IMR-90 (cell line): ENCODE data around the gene NPW. TPM values are rescaled to one million over a fixed set of nuclear protein-coding genes. Genes with fewer than 3 reads are reported as not detected.

Source experiments
- ATAC-seq: fragments of 200-7000 bp; cut with Tn5 transposase; 2 replicates; pipeline ENCODE4 v1.9.1; 2020; ENCODE audit warnings: low read depth, mild to moderate bottlenecking, moderate library complexity
- BruUV-seq: library from RNA; stranded (reverse); fragments of 400-500 nt; replicated peaks from 2 replicates; lab custom pipeline; 2021; lab: Mats Ljungman, UMichigan
- CTCF ChIA-PET: fragments of 300-600 bp; formaldehyde crosslinking; extraction: SDS; loops from one replicate; lab custom pipeline; 2021; ENCODE audit warnings: antibody characterized with exemption; lab: Yijun Ruan, JAX
- POLR2A ChIA-PET: fragments of 300-600 bp; sonication (Branson Sonifier 250); formaldehyde crosslinking; loops from one replicate; lab custom pipeline; 2022; ENCODE audit warnings: antibody characterized with exemption; ENCODE audit not compliant: unreplicated experiment; lab: Charles Lee
- DNase-seq: peaks from one replicate; pipeline ENCODE4 v3.0.0; 2013
- H2AFZ ChIP-seq: replicated peaks from 2 replicates; pipeline ENCODE3; 2013; ENCODE audit warnings: low read length, mild to moderate bottlenecking; ENCODE audit not compliant: poor library complexity
- H2AK5ac ChIP-seq: 2 replicates; pipeline ENCODE4 v1.6.1; 2013; ENCODE audit warnings: low read depth, low read length, inconsistent platforms
- H2AK9ac ChIP-seq: replicated peaks from 2 replicates; pipeline ENCODE3; 2013; ENCODE audit warnings: mild to moderate bottlenecking, low read depth, low read length, moderate library complexity; ENCODE audit not compliant: poor library complexity
- H2BK120ac ChIP-seq: 2 replicates; pipeline ENCODE4 v1.6.1; 2013; ENCODE audit warnings: low read depth, low read length, inconsistent platforms
- H2BK15ac ChIP-seq: 3 replicates; pipeline ENCODE4 v1.6.1; 2013; ENCODE audit warnings: low read depth, low read length, inconsistent platforms
- H2BK20ac ChIP-seq: 2 replicates; pipeline ENCODE4 v1.6.1; 2013; ENCODE audit warnings: low read depth, mild to moderate bottlenecking, inconsistent platforms, low read length, moderate library complexity
- H2BK5ac ChIP-seq: 2 replicates; pipeline ENCODE4 v1.6.1; 2013; ENCODE audit warnings: mild to moderate bottlenecking, low read depth, low read length, inconsistent platforms; ENCODE audit not compliant: poor library complexity, severe bottlenecking
- H3K14ac ChIP-seq: replicated peaks from 2 replicates; pipeline ENCODE4 v1.6.1; 2013; ENCODE audit warnings: low read depth, low read length, inconsistent platforms
- H3K18ac ChIP-seq: 2 replicates; pipeline ENCODE4 v1.6.1; 2013; ENCODE audit warnings: low read depth, low read length, control low read depth
- H3K23ac ChIP-seq: 2 replicates; pipeline ENCODE4 v1.6.1; 2013; ENCODE audit warnings: low read depth, low read length, inconsistent platforms
- H3K27ac ChIP-seq: 2 replicates; pipeline ENCODE4 v1.5.1; 2013; ENCODE audit warnings: mild to moderate bottlenecking, control low read depth, low read length; ENCODE audit not compliant: insufficient read depth
- H3K27me3 ChIP-seq: 2 replicates; pipeline ENCODE4 v1.6.1; 2013; ENCODE audit warnings: low read length; ENCODE audit not compliant: control insufficient read depth, insufficient read depth
- H3K36me3 ChIP-seq: 2 replicates; pipeline ENCODE4 v1.6.1; 2013; ENCODE audit warnings: low read length, mixed read lengths; ENCODE audit not compliant: control insufficient read depth, insufficient read depth
- H3K4ac ChIP-seq: 2 replicates; pipeline ENCODE4 v1.6.1; 2013; ENCODE audit warnings: low read depth, low read length, inconsistent platforms
- H3K4me1 ChIP-seq: 2 replicates; pipeline ENCODE4 v1.6.1; 2013; ENCODE audit warnings: low read length, mixed read lengths; ENCODE audit not compliant: control insufficient read depth, insufficient read depth
- H3K4me2 ChIP-seq: 2 replicates; pipeline ENCODE4 v1.6.1; 2013; ENCODE audit warnings: low read depth, mild to moderate bottlenecking, control low read depth, low read length, moderate library complexity
- H3K4me3 ChIP-seq: 2 replicates; pipeline ENCODE4 v1.5.1; 2013; ENCODE audit warnings: low read depth, mild to moderate bottlenecking, control low read depth, low read length, moderate library complexity; ENCODE audit not compliant: insufficient read depth
- H3K56ac ChIP-seq: 2 replicates; pipeline ENCODE4 v1.6.1; 2013; ENCODE audit warnings: low read length, inconsistent platforms; ENCODE audit not compliant: insufficient read depth; ENCODE audit errors: extremely low read depth
- H3K79me1 ChIP-seq, 2 experiments: 2 replicates each; pipeline ENCODE4 v1.6.1; 2013; ENCODE audit warnings: low read length in 2 of 2, inconsistent platforms in 1 of 2, low read depth in 1 of 2
- H3K9ac ChIP-seq: 2 replicates; pipeline ENCODE4 v1.6.1; 2013; ENCODE audit warnings: low read depth, low read length, control low read depth
- H3K9me1 ChIP-seq: 2 replicates; pipeline ENCODE4 v1.6.1; 2013; ENCODE audit warnings: low read length, inconsistent platforms; ENCODE audit not compliant: insufficient read depth
- H3K9me3 ChIP-seq: 2 replicates; pipeline ENCODE4 v1.6.1; 2013; ENCODE audit warnings: low read length; ENCODE audit not compliant: control insufficient read depth, insufficient read depth
- H4K20me1 ChIP-seq: 2 replicates; pipeline ENCODE4 v1.6.1; 2013; ENCODE audit warnings: low read length, inconsistent platforms; ENCODE audit not compliant: insufficient read depth
- H4K5ac ChIP-seq: 2 replicates; pipeline ENCODE4 v1.6.1; 2013; ENCODE audit warnings: mild to moderate bottlenecking, low read depth, low read length, control low read depth
- H4K8ac ChIP-seq, 2 experiments: 2 replicates each; pipeline ENCODE4 v1.6.1; 2013; ENCODE audit warnings: low read depth in 2 of 2, low read length in 2 of 2, control low read depth in 1 of 2, inconsistent platforms in 1 of 2
- H4K91ac ChIP-seq: 2 replicates; pipeline ENCODE4 v1.6.1; 2013; ENCODE audit warnings: low read depth, low read length, inconsistent platforms; ENCODE audit not compliant: insufficient read depth
- BHLHE40 ChIP-seq: fragments of 150-350 bp; IDR thresholded peaks from 2 replicates; pipeline ENCODE4 v1.6.1; 2016; ENCODE audit warnings: mild to moderate bottlenecking, low read depth, low read length
- CEBPB ChIP-seq: IDR thresholded peaks from 2 replicates; pipeline ENCODE4 v1.6.1; 2012; ENCODE audit warnings: low read depth, low read length, improper control_type of control experiment
- CHD1 ChIP-seq: IDR thresholded peaks from 2 replicates; pipeline ENCODE4 v1.6.1; 2012; ENCODE audit warnings: low read depth, low read length, improper control_type of control experiment
- FOS ChIP-seq: fragments of 150-350 bp; IDR thresholded peaks from 2 replicates; pipeline ENCODE4 v1.6.1; 2016; ENCODE audit warnings: low read depth, low read length
- MAFK ChIP-seq: IDR thresholded peaks from 2 replicates; pipeline ENCODE4 v1.6.1; 2012; ENCODE audit warnings: low read depth, low read length, improper control_type of control experiment
- MAZ ChIP-seq: IDR thresholded peaks from 2 replicates; pipeline ENCODE4 v1.6.1; 2012; ENCODE audit warnings: low read depth, mild to moderate bottlenecking, low read length, improper control_type of control experiment, moderate library complexity, borderline replicate concordance
- MXI1 ChIP-seq: IDR thresholded peaks from 2 replicates; pipeline ENCODE4 v1.6.1; 2012; ENCODE audit warnings: low read depth, mild to moderate bottlenecking, low read length, moderate library complexity, borderline replicate concordance
- NFE2L2 ChIP-seq: fragments of 150-350 bp; IDR thresholded peaks from 2 replicates; pipeline ENCODE4 v1.6.1; 2016; ENCODE audit warnings: low read depth, mild to moderate bottlenecking, low read length
- POLR2A ChIP-seq: IDR thresholded peaks from 2 replicates; pipeline ENCODE4 v1.6.1; 2012; ENCODE audit warnings: mild to moderate bottlenecking, low read depth, low read length
- RAD21 ChIP-seq: IDR thresholded peaks from 2 replicates; pipeline ENCODE4 v1.6.1; 2012; ENCODE audit warnings: low read length, improper control_type of control experiment
- RCOR1 ChIP-seq: IDR thresholded peaks from 2 replicates; pipeline ENCODE4 v1.6.1; 2012; ENCODE audit warnings: mild to moderate bottlenecking, low read length, improper control_type of control experiment; ENCODE audit not compliant: insufficient replicate concordance
- RFX5 ChIP-seq: IDR thresholded peaks from 2 replicates; pipeline ENCODE4 v1.8.0; 2012; ENCODE audit warnings: low read depth, mild to moderate bottlenecking, low read length, moderate library complexity
- SMC3 ChIP-seq: fragments of 150-350 bp; IDR thresholded peaks from 2 replicates; pipeline ENCODE4 v1.6.1; 2016; ENCODE audit warnings: low read depth, mild to moderate bottlenecking, antibody characterized with exemption, low read length, moderate library complexity
- WGBS, 2 experiments: methylation state at CpG; one replicate each; pipeline versions ENCODE4 v1.1.5 to v1.1.7; 2013; ENCODE audit warnings: missing lambda C conversion rate in 2 of 2; ENCODE audit not compliant: insufficient read length in 1 of 2; ENCODE audit errors: extremely low coverage in 2 of 2; 5-methylcytosine and 5-hydroxymethylcytosine counted together
- dilution Hi-C: fragments of 300-500 bp; cut with HindIII; formaldehyde crosslinking; loops from one replicate; pipeline ENCODE4 v1.14.3; 2018; ENCODE audit warnings: low sequenced_read_pairs; ENCODE audit not compliant: unreplicated experiment
- in situ Hi-C: fragments of 300-500 bp; cut with MboI; formaldehyde crosslinking; loops from 3 replicates; pipeline ENCODE4 v1.14.3; 2019; ENCODE audit warnings: low sequenced_read_pairs, inconsistent platforms, mixed read lengths
- intact Hi-C: fragments of 100-400 bp; cut with micrococcal nuclease; formaldehyde crosslinking; loops from 2 replicates; pipeline ENCODE4 v1.10.0; 2022
- polyA plus RNA-seq, 3 experiments: library from polyadenylated mRNA; depleted of rRNA; stranded (reverse); fragments of >200 nt; gene quantifications; 2 replicates each; pipeline ENCODE4 v1.2.3, GENCODE V29; 2012; ENCODE audit warnings: low replicate concordance in 1 of 3
- total RNA-seq: library from RNA; depleted of rRNA; stranded (reverse); fragments of >200 nt; gene quantifications from 2 replicates; pipeline ENCODE4 v1.2.3, GENCODE V29; 2012
- TF ChIP-seq, protein P1 (sequence below): fragments of 150-350 bp; IDR thresholded peaks from 2 replicates; pipeline ENCODE4 v1.6.1; 2016; ENCODE audit warnings: low read depth, mild to moderate bottlenecking, low read length, moderate library complexity, borderline replicate concordance
- TF ChIP-seq, protein P2 (sequence below): conservative IDR thresholded peaks from 2 replicates; pipeline ENCODE4 v1.5.1; 2012; ENCODE audit warnings: mild to moderate bottlenecking, low read depth, low read length, improper control_type of control experiment

The NPW gene
- total and polyA plus RNA-seq, 2 of the 4 experiments (the other 2 are of a cell fraction), result 0.18 to 2.0 TPM

DNA sequence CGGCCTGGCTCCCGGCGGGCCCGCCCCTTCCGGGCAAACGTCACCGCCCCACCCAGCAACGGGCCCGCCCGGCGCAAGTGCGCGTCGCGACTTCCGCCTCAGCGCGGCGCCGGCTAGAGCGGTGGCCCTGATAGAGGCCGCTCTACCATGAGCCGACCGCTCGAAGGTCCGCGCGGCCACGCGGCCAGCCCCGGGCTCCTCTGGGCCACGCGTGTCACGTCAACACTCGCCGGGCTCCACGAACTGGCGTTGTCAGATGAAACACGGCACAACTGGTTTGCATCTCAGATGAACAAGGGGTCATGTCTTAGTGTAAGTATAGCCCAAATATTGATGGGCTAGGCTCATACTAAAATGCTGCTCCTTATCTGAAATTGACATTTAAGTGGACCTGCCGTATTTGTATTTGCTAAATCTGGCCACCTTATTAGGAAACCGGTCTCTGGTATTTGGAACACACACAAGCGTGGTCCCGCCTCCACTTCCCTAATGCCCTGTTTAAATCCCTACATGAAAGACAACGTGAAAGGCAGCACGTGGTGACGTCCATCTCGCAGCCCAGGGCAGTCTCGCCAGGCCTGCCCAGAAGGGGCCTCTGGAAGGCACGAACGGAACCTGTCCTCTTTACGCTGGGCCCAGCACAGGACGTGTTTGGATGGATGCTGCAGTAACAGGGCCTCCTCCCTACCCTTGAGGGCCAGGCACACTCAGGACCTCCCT lies 9.6 kb upstream of the NPW start, which contains the start of gene ZNF598:
Gene ZNF598, minus strand, starts transcription at position 31 of the 720 bp plus-strand sequence.
- H2BK5ac ChIP-seq, result peak within 1 kb of the TSS; percentile 95
- POLR2A ChIA-PET, result no interaction called here
- H2BK120ac ChIP-seq, result peak within 1 kb of the TSS; percentile 84
- H3K9me1 ChIP-seq, result peaks cover 8% of the 10 kb centered on the region; the same call in 1 of the 2 replicates
- dilution Hi-C loops (no loop called here), intact Hi-C loops (no loop called here), in situ Hi-C loops (no loop called here)
- no peaks in the 10 kb centered on the region for H3K9me3 ChIP-seq
- WGBS, 2 experiments, result 0% methylated on average over 27 of the region's 52 CpGs; no CpG with 5 or more reads in 1 of the 2 experiments
- CTCF ChIA-PET, result no interaction called here
- H3K4me3 ChIP-seq, result peak within 1 kb of the TSS; percentile 98
- peaks cover 9% of the 10 kb centered on the region for H3K36me3 ChIP-seq
- H4K5ac ChIP-seq, result peak within 1 kb of the TSS; percentile 100
- H2AK5ac ChIP-seq, result peak within 1 kb of the TSS; percentile 99
- peak within 1 kb of the TSS; percentile 97 for H2AFZ ChIP-seq
- BruUV-seq, result TSS peak; percentile 98
- H4K91ac ChIP-seq, result peak within 1 kb of the TSS; percentile 95
- H3K27ac ChIP-seq, result peak within 1 kb of the TSS; percentile 94
- peaks cover 9 to 52% of the 10 kb centered on the region in 2 experiments; a peak in 3 of 4 replicates for H3K79me1 ChIP-seq
- H3K9ac ChIP-seq, result peak within 1 kb of the TSS; percentile 99
- peak within 1 kb of the TSS; percentile 100 for H3K4ac ChIP-seq
- DNase-seq (peak; percentile 84), ATAC-seq (peak; percentile 92)
- H2BK20ac ChIP-seq, result peak within 1 kb of the TSS; percentile 27; the same call in 1 of the 2 replicates
- peak within 1 kb of the TSS; percentile 99 for H4K8ac ChIP-seq
- peak within 1 kb of the TSS; percentile 99 for H3K18ac ChIP-seq
- H3K14ac ChIP-seq, result peak within 1 kb of the TSS; percentile 100
- H4K20me1 ChIP-seq, result peaks cover 42% of the 10 kb centered on the region
- peak within 1 kb of the TSS; percentile 97 for H3K23ac ChIP-seq
- H2AK9ac ChIP-seq, result peak within 1 kb of the TSS; percentile 98
- peaks cover 20% of the 10 kb centered on the region for H3K4me1 ChIP-seq
- H3K27me3 ChIP-seq, result no peaks in the 10 kb centered on the region
- H3K56ac ChIP-seq, result peak within 1 kb of the TSS; percentile 95
- peak within 1 kb of the TSS; percentile 17; the same call in 1 of the 3 replicates for H2BK15ac ChIP-seq
- H3K4me2 ChIP-seq, result peak within 1 kb of the TSS; percentile 99
- no peak for TF ChIP-seq SMC3
- TF ChIP-seq, protein P1, sequence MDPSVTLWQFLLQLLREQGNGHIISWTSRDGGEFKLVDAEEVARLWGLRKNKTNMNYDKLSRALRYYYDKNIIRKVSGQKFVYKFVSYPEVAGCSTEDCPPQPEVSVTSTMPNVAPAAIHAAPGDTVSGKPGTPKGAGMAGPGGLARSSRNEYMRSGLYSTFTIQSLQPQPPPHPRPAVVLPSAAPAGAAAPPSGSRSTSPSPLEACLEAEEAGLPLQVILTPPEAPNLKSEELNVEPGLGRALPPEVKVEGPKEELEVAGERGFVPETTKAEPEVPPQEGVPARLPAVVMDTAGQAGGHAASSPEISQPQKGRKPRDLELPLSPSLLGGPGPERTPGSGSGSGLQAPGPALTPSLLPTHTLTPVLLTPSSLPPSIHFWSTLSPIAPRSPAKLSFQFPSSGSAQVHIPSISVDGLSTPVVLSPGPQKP, result no peak
- TF ChIP-seq MAZ, result 0 out of 2 replicates have a peak, but pooled peaks have one; percentile 18
- TF ChIP-seq, protein P2, sequence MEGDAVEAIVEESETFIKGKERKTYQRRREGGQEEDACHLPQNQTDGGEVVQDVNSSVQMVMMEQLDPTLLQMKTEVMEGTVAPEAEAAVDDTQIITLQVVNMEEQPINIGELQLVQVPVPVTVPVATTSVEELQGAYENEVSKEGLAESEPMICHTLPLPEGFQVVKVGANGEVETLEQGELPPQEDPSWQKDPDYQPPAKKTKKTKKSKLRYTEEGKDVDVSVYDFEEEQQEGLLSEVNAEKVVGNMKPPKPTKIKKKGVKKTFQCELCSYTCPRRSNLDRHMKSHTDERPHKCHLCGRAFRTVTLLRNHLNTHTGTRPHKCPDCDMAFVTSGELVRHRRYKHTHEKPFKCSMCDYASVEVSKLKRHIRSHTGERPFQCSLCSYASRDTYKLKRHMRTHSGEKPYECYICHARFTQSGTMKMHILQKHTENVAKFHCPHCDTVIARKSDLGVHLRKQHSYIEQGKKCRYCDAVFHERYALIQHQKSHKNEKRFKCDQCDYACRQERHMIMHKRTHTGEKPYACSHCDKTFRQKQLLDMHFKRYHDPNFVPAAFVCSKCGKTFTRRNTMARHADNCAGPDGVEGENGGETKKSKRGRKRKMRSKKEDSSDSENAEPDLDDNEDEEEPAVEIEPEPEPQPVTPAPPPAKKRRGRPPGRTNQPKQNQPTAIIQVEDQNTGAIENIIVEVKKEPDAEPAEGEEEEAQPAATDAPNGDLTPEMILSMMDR, result no peak
- TF ChIP-seq CHD1, result no peak
- no peak for TF ChIP-seq BHLHE40
- TF ChIP-seq CEBPB, result no peak
- no peak for TF ChIP-seq RCOR1
- TF ChIP-seq RFX5, result no peak
- TF ChIP-seq MXI1, result peak; percentile 80
- TF ChIP-seq RAD21, result no peak
- peak; percentile 97 for TF ChIP-seq POLR2A
- TF ChIP-seq MAFK, result no peak
- no peak for TF ChIP-seq NFE2L2
- TF ChIP-seq FOS, result no peak
